Naive B cell (primary cell): Measurements from ENCODE around the gene FAM184A. TPM values are rescaled to one million over a fixed set of nuclear protein-coding genes. Genes with fewer than 3 reads are reported as not detected.
A peak's percentile ranks its signal among the peaks of the same experiment; 100 is the strongest.
"Not testable (repeated sequence)": the region's sequence is repeated elsewhere in the genome, so short reads cannot be mapped to it uniquely, and the experiment has no call there.

Experiments used
- ATAC-seq, 2 donors: fragments of 150-1000 bp; cut with Tn5 transposase; 2 replicates each; pipeline ENCODE4 v1.10.0; 2021; ENCODE audit warnings: low read depth in 2 of 2, mild to moderate bottlenecking in 2 of 2, moderate library complexity in 2 of 2
- DNase-seq: peaks from one replicate; pipeline ENCODE4 v3.0.0; 2022
- H3K27ac Mint-ChIP-seq, 6 donors: one replicate each; pipeline ENCODE4 v1.8.0; 2020 to 2022; ENCODE audit warnings: mild to moderate bottlenecking in 6 of 6, mixed read lengths in 6 of 6, moderate library complexity in 5 of 6, inconsistent platforms in 2 of 6
- H3K27me3 Mint-ChIP-seq, 3 donors: one replicate each; pipeline ENCODE4 v1.8.0; 2021 to 2022; ENCODE audit warnings: mixed read lengths in 3 of 3, mild to moderate bottlenecking in 1 of 3
- H3K36me3 Mint-ChIP-seq, 2 donors: one replicate each; pipeline ENCODE4 v1.8.0; 2020 to 2022; ENCODE audit warnings: mixed read lengths in 2 of 2, inconsistent platforms in 1 of 2, mild to moderate bottlenecking in 1 of 2
- H3K4me1 Mint-ChIP-seq, 3 donors: one replicate each; pipeline ENCODE4 v1.8.0; 2020 to 2022; ENCODE audit warnings: mixed read lengths in 3 of 3, inconsistent platforms in 1 of 3, mild to moderate bottlenecking in 1 of 3, moderate library complexity in 1 of 3
- H3K4me3 Mint-ChIP-seq, 8 donors: one replicate each; pipeline ENCODE4 v1.8.0; 2020 to 2022; ENCODE audit warnings: mild to moderate bottlenecking in 8 of 8, mixed read lengths in 8 of 8, moderate library complexity in 8 of 8, inconsistent platforms in 2 of 8
- H3K9me3 Mint-ChIP-seq, 7 donors: one replicate each; pipeline ENCODE4 v1.8.0; 2020 to 2022; ENCODE audit warnings: mixed read lengths in 7 of 7, mild to moderate bottlenecking in 5 of 7, inconsistent platforms in 2 of 7, moderate library complexity in 1 of 7
- polyA plus RNA-seq, 6 donors: library from polyadenylated mRNA; unstranded; fragments of 300-500 nt; fragmentation: Illumina TruSeq; gene quantifications; one replicate each; pipeline ENCODE4 v1.2.3, GENCODE V29; 2021; ENCODE audit warnings: low read depth in 6 of 6

Gene FAM184A
- polyA plus RNA-seq, 6 donors from 2014 or later: not detected

DNA sequence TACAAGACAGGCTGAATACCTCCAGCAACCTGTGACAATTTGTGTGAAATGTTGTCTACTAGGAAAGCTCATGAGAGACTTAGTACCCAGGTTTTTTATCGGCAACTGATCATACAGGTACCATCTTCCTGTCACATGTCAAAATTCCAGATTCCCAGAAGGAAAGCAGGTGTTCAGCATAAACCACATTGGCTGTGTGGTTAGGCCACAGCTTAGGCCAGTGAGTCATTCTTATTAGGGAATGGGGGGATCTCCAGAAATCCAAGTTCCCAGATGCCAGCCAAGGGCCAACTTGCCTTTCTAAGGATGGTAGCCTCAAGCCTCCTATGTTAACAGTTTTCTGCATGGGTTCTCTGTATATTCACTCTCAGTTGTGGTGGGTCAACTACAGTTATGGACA lies 65.9 kb downstream of the FAM184A start:
- H3K4me1 Mint-ChIP-seq: no peaks in the 10 kb centered on the region
- ATAC-seq (no peak), DNase-seq (no peak)
- H3K27ac Mint-ChIP-seq: no peak overlapping the region
- peaks cover 4 to 8% of the 10 kb centered on the region in 2 donors for H3K36me3 Mint-ChIP-seq
- no peak overlapping the region for H3K4me3 Mint-ChIP-seq
- H3K9me3 Mint-ChIP-seq: peaks cover 4 to 24% (median 8%) of the 10 kb centered on the region in 7 donors
- H3K27me3 Mint-ChIP-seq: no peaks in the 10 kb centered on the region

DNA sequence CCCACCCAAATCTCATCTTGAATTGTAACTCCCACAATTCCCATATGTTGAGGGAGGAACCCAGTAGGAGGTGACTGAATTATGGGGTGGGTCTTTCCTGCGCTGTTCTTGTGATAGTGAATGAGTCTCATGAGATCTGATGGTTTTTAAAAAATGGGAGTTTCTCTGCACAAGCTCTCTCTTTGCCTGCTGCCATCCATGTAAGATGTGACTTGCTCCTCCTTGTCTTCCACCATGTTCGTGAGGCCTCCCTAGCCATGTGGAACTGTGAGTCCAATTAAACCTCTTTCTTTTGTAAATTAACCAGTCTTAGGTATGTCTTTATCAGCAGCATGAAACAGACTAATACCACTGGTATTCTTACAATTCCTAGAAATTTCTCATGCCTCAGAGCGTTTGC lies 69.2 kb downstream of the FAM184A start:
- H3K9me3 Mint-ChIP-seq: peaks cover 4 to 20% (median 8%) of the 10 kb centered on the region in 7 donors
- H3K4me1 Mint-ChIP-seq, H3K27me3 Mint-ChIP-seq, DNase-seq, H3K36me3 Mint-ChIP-seq, H3K27ac Mint-ChIP-seq, ATAC-seq, H3K4me3 Mint-ChIP-seq: not testable (repeated sequence)

- H3K4me3 Mint-ChIP-seq: no peak overlapping the region
- no peak overlapping the region for H3K27ac Mint-ChIP-seq
- peaks cover 4 to 20% (median 8%) of the 10 kb centered on the region in 7 donors for H3K9me3 Mint-ChIP-seq
- no peaks in the 10 kb centered on the region for H3K4me1 Mint-ChIP-seq
- ATAC-seq: no peak
- no peaks in the 10 kb centered on the region for H3K27me3 Mint-ChIP-seq
- H3K36me3 Mint-ChIP-seq: peaks cover 4 to 8% of the 10 kb centered on the region in 2 donors
- DNase-seq: no peak
These were observed 71.5 kb downstream of the FAM184A start for GRCh38 chr6:119006974-119007373.

DNA sequence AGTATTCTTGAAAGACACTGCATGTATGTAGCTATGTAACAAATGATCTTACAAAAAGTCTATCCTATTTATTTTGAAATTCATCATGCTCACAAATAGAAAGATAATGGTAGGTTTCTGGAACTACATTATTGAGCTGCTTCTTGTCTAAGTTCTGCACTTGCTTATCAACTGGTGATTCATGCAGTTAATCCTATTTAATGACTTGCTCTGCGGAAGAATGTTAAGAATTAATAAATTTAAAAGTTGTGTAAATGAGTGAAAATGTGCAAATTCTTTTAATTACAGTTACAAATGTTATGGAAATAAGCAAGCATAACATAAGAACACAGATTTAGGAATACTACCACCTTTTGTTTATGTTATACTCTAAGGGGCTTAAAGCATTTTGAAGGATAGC lies 76.4 kb downstream of the FAM184A start:
- ATAC-seq: no peak
- H3K4me3 Mint-ChIP-seq: no peak overlapping the region
- H3K36me3 Mint-ChIP-seq: no peaks in the 10 kb centered on the region

DNA sequence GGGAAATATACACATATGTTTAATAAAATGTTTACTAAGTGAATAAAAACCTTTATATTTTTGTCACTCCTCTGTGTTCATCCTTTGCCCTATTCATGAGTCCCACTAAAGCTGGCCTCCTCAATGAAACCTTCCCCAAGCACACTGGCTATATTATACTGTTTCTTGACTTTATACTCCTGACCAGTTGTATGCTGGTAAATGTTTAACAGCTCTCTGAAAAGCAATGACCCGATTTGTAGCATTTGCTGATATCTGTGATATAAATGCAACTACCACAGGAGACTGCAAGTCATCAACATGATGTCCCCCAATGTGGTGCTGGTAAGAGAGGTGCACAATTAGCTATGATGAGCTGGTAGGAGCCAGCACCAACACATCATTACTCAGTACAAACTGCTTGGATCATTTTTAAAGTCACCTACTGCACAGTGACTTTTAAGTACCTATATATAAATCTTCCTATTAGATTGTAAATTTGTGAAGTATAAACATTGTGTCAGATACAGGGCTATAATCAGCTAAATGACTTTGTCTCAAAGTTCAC lies 78.9 kb downstream of the FAM184A start:
- no peaks in the 10 kb centered on the region for H3K36me3 Mint-ChIP-seq
- DNase-seq (no peak), ATAC-seq (no peak)
- H3K4me1 Mint-ChIP-seq: no peaks in the 10 kb centered on the region
- peaks cover 0 to 6% (median 0%) of the 10 kb centered on the region in 3 donors for H3K27me3 Mint-ChIP-seq
- H3K27ac Mint-ChIP-seq: no peak overlapping the region
- no peak overlapping the region for H3K4me3 Mint-ChIP-seq
- H3K9me3 Mint-ChIP-seq: no peaks in the 10 kb centered on the region

More for the DNA sequence above, 76.4 kb downstream of the FAM184A start:
- H3K4me1 Mint-ChIP-seq: no peaks in the 10 kb centered on the region
- no peak overlapping the region for H3K27ac Mint-ChIP-seq
- DNase-seq: no peak
- H3K27me3 Mint-ChIP-seq: peaks cover 0 to 6% (median 0%) of the 10 kb centered on the region in 3 donors
- no peaks in the 10 kb centered on the region for H3K9me3 Mint-ChIP-seq

DNA sequence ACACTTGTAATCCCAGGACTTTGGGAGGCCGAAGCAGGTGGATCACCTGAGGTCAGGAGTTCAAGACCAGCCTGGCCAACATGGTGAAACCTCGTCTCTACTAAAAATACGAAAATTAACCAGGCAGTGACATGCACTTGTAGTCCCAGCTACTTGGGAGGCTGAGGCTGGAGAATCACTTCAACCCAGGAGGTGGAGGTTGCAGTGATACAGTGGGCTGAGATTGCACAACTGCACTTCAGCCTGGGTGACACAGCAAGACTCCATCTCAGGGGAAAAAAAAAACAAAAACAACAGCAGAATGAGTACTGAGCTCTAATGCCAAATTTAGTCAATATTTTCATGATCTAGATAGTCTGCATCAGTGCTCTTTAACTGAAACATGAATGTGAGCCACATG lies 81.0 kb downstream of the FAM184A start:
- not testable (repeated sequence) for H3K9me3 Mint-ChIP-seq, H3K27ac Mint-ChIP-seq, ATAC-seq, H3K36me3 Mint-ChIP-seq, H3K4me3 Mint-ChIP-seq, DNase-seq, H3K4me1 Mint-ChIP-seq, H3K27me3 Mint-ChIP-seq

DNA sequence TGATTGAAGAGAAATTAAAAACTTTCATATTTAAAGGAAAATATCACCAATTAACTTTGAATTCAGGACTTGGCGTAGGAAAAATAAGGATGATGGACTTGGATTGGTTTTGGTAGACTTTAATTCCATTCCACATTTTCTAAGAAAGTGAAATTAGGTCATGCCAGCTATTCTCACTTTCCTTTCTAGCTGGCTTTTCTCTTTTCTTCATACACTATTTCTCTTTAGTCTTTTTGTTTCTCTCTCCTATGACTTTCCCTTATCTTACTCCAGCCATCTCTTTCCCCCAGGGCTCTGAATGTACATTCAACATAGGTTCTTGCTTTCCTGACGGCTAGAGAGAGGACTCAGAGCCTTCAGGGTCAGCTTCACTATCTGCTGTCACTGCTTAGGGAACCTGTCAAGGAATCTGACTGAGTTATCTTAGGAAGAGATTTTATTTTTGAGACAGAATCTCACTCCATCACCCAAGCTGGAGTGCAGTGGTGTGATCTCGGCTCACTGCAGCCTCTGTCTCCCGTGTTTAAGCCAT lies 82.1 kb downstream of the FAM184A start:
- DNase-seq (no peak), ATAC-seq (no peak)
- Mint-ChIP-seq H3K27me3 (peaks cover 0 to 6% (median 0%) of the 10 kb centered on the region in 3 donors), H3K27ac (no peak overlapping the region), H3K4me1 (no peaks in the 10 kb centered on the region), H3K36me3 (no peaks in the 10 kb centered on the region), H3K4me3 (no peak overlapping the region), H3K9me3 (no peaks in the 10 kb centered on the region)

- Mint-ChIP-seq H3K4me3 (no peak overlapping the region), H3K27ac (no peak overlapping the region), H3K27me3 (peaks cover 0 to 6% (median 0%) of the 10 kb centered on the region in 3 donors), H3K9me3 (no peaks in the 10 kb centered on the region), H3K4me1 (no peaks in the 10 kb centered on the region), H3K36me3 (no peaks in the 10 kb centered on the region)
- DNase-seq (no peak), ATAC-seq (no peak)
These were observed 84.6 kb downstream of the FAM184A start for GRCh38 chr6:118993803-118994251.

DNA sequence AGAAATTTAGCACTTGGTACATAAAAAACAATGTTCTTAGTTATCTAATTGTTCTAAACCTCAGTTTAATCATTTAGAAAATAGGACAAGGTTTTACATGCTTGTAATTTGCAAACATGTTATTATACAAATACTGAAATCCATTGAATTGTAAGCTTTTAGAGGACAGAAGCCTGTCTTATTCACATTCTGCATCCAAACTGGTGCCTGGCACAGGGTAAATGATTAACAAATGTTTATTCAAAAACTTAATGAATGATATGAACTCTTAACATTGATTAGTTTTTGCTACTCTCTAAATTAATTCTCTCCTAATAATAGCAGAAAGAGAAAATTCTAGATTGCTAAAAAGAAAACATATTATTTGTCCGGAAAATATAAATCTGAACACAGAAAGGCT lies 85.1 kb downstream of the FAM184A start:
- H3K4me3 Mint-ChIP-seq: no peak overlapping the region
- DNase-seq: no peak
- no peaks in the 10 kb centered on the region for H3K4me1 Mint-ChIP-seq
- peaks cover 0 to 3% (median 0%) of the 10 kb centered on the region in 3 donors for H3K27me3 Mint-ChIP-seq
- ATAC-seq: no peak
- H3K9me3 Mint-ChIP-seq: no peaks in the 10 kb centered on the region
- peak overlapping the region in 1 of 6 donors; percentile 78 for H3K27ac Mint-ChIP-seq
- H3K36me3 Mint-ChIP-seq: no peaks in the 10 kb centered on the region

DNA sequence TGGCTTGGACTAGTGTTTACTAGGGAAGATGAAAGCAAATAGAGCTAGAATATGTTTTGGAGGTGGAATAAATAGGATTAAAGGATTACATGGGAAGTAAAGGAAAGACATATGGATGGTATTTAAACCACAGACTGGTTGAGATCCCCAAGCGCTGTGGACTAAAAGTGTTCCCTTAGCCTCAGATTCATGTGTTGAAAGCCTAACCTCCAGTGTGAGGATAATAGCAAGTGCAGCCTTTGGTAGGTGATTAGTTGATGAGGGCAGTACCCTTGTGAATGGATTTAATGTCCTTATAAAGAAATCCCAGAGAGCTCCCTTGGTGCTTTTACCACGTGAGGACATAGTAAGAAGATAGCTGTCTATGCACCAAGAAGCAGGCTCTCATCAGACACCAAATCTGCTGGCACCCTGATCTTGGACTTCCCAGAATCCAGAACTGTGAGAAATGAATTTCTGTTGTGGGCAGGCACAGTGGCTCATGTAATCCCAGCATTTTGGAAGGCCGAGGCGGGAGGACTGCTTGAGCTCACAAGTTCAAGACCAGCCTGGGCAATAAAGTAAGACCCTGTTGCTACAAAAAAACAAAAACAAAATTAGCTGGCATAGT lies 86.2 kb downstream of the FAM184A start:
- Mint-ChIP-seq H3K4me3 (no peak overlapping the region), H3K4me1 (no peaks in the 10 kb centered on the region), H3K36me3 (no peaks in the 10 kb centered on the region)

DNA sequence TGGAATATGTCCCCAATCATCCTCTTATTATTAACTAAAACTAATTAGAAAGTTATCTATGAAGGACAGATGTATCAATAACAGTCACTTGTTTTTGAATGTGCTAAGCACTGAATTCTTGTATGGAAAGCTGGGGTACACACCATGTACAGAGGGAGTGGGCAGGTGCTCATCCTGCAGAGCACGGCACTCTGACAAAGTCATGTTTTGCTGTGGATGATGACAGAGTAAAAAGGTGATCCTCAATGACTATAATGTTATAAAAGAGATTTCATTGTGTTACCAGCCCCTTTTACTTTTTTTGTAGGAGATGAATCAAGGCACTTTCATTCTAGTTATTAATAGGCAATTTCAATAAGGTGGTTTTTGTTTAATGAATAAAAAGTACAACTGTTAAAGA lies 92.2 kb downstream of the FAM184A start:
- no peaks in the 10 kb centered on the region for H3K27me3 Mint-ChIP-seq
- no peaks in the 10 kb centered on the region for H3K9me3 Mint-ChIP-seq
- H3K36me3 Mint-ChIP-seq: no peaks in the 10 kb centered on the region
- H3K4me1 Mint-ChIP-seq: no peaks in the 10 kb centered on the region
- no peak overlapping the region for H3K4me3 Mint-ChIP-seq
- DNase-seq (no peak), ATAC-seq (no peak)
- H3K27ac Mint-ChIP-seq: no peak overlapping the region

More for the DNA sequence above, 86.2 kb downstream of the FAM184A start:
- Mint-ChIP-seq H3K27me3 (no peaks in the 10 kb centered on the region), H3K27ac (no peak overlapping the region), H3K9me3 (no peaks in the 10 kb centered on the region)
- ATAC-seq (no peak), DNase-seq (no peak)

DNA sequence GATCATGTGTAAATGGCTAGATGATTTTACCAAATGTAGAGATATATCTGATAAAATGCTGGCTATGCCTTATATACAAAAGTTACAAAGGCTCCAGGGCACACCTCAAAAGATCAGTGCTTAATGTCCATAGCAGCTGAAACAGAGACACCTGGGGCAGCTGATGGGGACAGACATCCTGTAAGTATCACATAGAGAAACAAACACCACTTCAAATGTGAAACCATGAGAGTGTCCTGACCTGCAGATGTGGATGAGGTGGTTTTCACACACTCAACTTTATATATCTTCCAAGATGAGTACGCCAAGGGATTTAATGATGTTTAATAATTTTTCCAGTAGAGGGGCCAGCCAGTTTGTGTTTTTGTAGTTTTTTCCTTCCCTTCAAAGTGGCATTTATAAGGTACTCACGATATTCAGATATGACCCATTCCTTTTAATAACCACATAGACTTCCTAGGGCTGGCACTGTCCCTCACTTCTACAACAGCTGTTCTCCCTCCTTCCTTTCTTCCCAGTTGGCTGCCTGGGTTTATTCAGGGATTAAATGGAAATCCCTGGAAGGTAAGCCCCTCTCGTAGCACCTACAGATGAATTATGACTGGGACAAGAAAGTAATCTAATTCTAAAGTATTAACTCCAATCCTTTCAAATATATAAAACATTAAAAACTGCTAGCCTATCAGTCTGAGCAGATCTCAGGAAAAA lies 93.2 kb downstream of the FAM184A start:
- Mint-ChIP-seq H3K4me3 (peak overlapping the region in 1 of 8 donors; percentile 15), H3K27ac (peak overlapping the region in 1 of 6 donors; percentile 42), H3K9me3 (no peaks in the 10 kb centered on the region), H3K4me1 (no peaks in the 10 kb centered on the region), H3K27me3 (no peaks in the 10 kb centered on the region), H3K36me3 (no peaks in the 10 kb centered on the region)
- DNase-seq (no peak), ATAC-seq (no peak)

- Mint-ChIP-seq H3K9me3 (no peaks in the 10 kb centered on the region), H3K4me1 (no peaks in the 10 kb centered on the region), H3K27ac (no peak overlapping the region), H3K27me3 (no peaks in the 10 kb centered on the region), H3K4me3 (no peak overlapping the region), H3K36me3 (no peaks in the 10 kb centered on the region)
- ATAC-seq (no peak), DNase-seq (no peak)
These were observed 94.1 kb downstream of the FAM184A start for GRCh38 chr6:118984342-118984741.

- no peak overlapping the region for H3K27ac Mint-ChIP-seq
- H3K4me1 Mint-ChIP-seq: no peaks in the 10 kb centered on the region
These were observed 95.9 kb downstream of the FAM184A start for GRCh38 chr6:118982575-118982911.

More at GRCh38 chr6:118982575-118982911, 95.9 kb downstream of the FAM184A start:
- DNase-seq: no peak
- Mint-ChIP-seq H3K4me3 (no peak overlapping the region), H3K27me3 (no peaks in the 10 kb centered on the region), H3K9me3 (no peaks in the 10 kb centered on the region), H3K36me3 (no peaks in the 10 kb centered on the region)
- ATAC-seq: no peak
